ENCODE results near the gene ZFP57. TPM values are rescaled to one million over a fixed set of nuclear protein-coding genes. Genes with fewer than 3 reads are reported as not detected.

ZFP57 gene
- total RNA-seq, 1 experiment from 2014 or later: 6.4 TPM

GRCh38 chr6:29674008-29674407, 6.9 kb downstream of the ZFP57 start:
- Mint-ChIP-seq H3K27ac (no peak overlapping the region), H3K36me3 (0 out of 2 replicates have a peak, but pooled peaks cover 3% of the 10 kb centered on the region), H3K4me3 (no peak overlapping the region), H3K4me1 (peaks cover 46% of the 10 kb centered on the region), H3K27me3 (ENCODE audit: low read depth) (peaks cover 36% of the 10 kb centered on the region), H3K9me3 (no peaks in the 10 kb centered on the region)
- DNase-seq (ENCODE audit: low spot score): no peak
- ChIA-PET CTCF (interaction anchor here (0.7 to 6.2 kb wide), 4 partner anchors 11 to 23 kb away, joined by 3 to 58 read pairs (median 20); no protein-coding TSS in a partner anchor), POLR2A (no interaction called here)
- no peak for ATAC-seq
- TF ChIP-seq EMX1 (CRISPR knock-in tag; IDR thresholded peaks at IDR 0.05) (no peak), IRF1 (CRISPR knock-in tag; IDR thresholded peaks at IDR 0.05) (no peak), MYBL2 (CRISPR knock-in tag; IDR thresholded peaks at IDR 0.05) (no peak), RORB (CRISPR knock-in tag; IDR thresholded peaks at IDR 0.05) (no peak), ERG (CRISPR knock-in tag; IDR thresholded peaks at IDR 0.05) (no peak), ZNF138 (CRISPR knock-in tag; conservative IDR thresholded peaks at IDR 0.05) (no peak), HMGA2 (CRISPR knock-in tag; IDR thresholded peaks at IDR 0.05) (no peak), ZNF512 (CRISPR knock-in tag; IDR thresholded peaks at IDR 0.05; ENCODE audit: borderline replicate concordance) (no peak), ZBTB43 (CRISPR knock-in tag; IDR thresholded peaks at IDR 0.05) (no peak), ATF3 (CRISPR knock-in tag; conservative IDR thresholded peaks at IDR 0.05) (no peak), ZNF532 (CRISPR knock-in tag; IDR thresholded peaks at IDR 0.05; ENCODE audit: borderline replicate concordance) (no peak), STAT6 (CRISPR knock-in tag; conservative IDR thresholded peaks at IDR 0.05; ENCODE audit: low read depth) (no peak), CBFB (CRISPR knock-in tag; IDR thresholded peaks at IDR 0.05; ENCODE audit: low read depth) (no peak), ZNF423 (CRISPR knock-in tag; IDR thresholded peaks at IDR 0.05) (no peak)

All from WTC11 (cell line).